GM12872 (cell line): ENCODE data around the gene PACRG.

Experiments used
- CTCF ChIP-seq: IDR thresholded peaks from 3 replicates; pipeline ENCODE4 v1.5.1; 2011; ENCODE audit warnings: low read depth, mild to moderate bottlenecking, low read length, moderate library complexity; ENCODE audit not compliant: insufficient read depth

Gene PACRG

GRCh38 chr6:163132050-163132750 lies 404.4 kb downstream of the PACRG start:
- TF ChIP-seq CTCF, result no peak

- no peak for TF ChIP-seq CTCF
These were observed 405.2 kb downstream of the PACRG start for GRCh38 chr6:163133017-163133416.

GRCh38 chr6:163133691-163134090 lies 405.9 kb downstream of the PACRG start:
- no peak for TF ChIP-seq CTCF

- no peak for TF ChIP-seq CTCF
These were observed 409.1 kb downstream of the PACRG start for GRCh38 chr6:163136681-163137397.

GRCh38 chr6:163137398-163137881 lies 409.7 kb downstream of the PACRG start:
- TF ChIP-seq CTCF, result no peak

- no peak for TF ChIP-seq CTCF
These were observed 418.3 kb downstream of the PACRG start for GRCh38 chr6:163146036-163146435.

GRCh38 chr6:163147994-163148393 lies 420.2 kb downstream of the PACRG start:
- 0 out of 3 replicates have a peak, but pooled peaks have one; percentile 12 for TF ChIP-seq CTCF
